NK-92 treated with Interleukin-12 subunit alpha and Interleukin-12 subunit beta, amount 100 ng/mL, for 24 hours (cell line): ENCODE data around the gene ROBO2.

Source experiments
- DNase-seq: peaks from one replicate; lab custom pipeline; 2025; lab: John Stamatoyannopoulos, UW

The ROBO2 gene

GRCh38 chr3:77420336-77420735 lies 380.4 kb downstream of the ROBO2 start:
- DNase-seq = no peak

DNA sequence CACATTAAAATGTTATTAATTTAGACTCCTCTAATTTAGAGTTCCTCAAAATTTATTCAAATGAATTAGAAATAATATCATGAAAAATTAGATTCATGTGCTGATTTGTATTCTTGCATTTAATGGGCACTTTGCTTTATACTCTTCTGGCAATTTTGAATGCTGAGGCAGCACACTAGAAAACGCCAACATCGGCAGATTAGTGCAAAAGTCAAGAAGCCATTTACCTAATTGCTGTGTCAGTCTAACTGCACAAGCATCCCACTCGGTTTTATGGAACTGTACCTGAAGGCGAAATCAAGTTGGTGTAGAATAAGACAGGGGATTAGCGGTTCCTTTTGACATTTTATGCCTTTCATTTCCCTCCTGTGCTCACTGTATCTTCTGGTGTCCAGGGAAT lies 382.0 kb downstream of the ROBO2 start:
- no peak for DNase-seq

DNA sequence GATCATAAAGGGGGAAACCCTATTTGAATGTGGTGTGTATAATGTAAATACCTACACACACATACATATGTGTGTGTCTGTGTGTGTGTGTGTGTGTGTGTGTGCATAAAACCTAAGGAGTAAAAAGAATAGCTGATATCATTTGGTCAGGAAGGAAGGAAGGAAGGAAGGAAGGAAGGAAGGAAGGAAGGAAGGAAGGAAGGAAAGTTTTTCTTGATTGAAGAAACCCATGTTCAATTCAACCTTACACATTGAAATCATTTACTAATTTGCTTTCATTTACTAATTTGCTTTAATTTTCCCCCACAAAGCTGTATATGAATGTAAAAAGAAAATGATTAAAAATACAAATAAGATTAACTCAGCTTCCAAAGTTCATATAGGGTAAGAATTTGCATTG lies 386.6 kb downstream of the ROBO2 start:
- DNase-seq = no peak

GRCh38 chr3:77427528-77427927 lies 387.6 kb downstream of the ROBO2 start:
- DNase-seq = no peak

DNA sequence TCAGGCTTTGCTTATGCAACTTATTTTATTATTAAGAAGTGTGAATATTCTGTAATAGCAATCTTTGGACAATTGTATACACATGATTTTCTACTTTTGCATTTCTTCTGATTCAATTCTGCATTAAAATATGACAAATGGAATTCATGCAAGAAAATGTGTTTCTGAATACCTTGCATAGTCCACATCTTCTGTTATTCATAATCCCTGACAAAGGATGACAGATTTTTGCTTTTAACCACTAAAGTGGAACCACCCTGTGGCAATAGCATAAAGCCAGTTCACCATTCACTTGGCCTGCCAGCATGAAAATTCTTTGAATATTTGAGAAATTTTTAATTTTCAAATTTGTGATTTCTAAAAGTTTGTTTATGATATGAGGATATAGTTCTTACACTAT lies 397.0 kb downstream of the ROBO2 start:
- no peak for DNase-seq

- no peak for DNase-seq
These were observed 406.2 kb downstream of the ROBO2 start for GRCh38 chr3:77446084-77446483.

DNA sequence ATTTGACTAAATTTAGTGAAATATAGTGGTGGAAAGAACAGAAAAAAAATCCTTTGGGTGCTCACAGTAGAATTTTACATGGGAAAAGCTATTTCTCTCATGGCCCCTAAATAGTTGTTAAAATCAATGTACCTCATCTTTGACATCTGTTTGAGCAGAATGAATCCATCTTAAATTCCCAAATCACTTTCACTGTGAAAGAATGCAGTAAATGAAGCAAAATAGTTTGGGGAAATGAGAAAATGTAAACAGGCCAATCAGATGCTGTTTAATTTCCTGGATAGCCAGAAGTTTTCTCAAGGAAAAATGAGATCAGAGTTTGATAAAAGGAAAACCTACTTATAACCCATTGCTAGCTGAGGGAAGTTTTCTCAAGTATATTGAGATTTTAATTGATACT lies 406.9 kb downstream of the ROBO2 start:
- DNase-seq = no peak

DNA sequence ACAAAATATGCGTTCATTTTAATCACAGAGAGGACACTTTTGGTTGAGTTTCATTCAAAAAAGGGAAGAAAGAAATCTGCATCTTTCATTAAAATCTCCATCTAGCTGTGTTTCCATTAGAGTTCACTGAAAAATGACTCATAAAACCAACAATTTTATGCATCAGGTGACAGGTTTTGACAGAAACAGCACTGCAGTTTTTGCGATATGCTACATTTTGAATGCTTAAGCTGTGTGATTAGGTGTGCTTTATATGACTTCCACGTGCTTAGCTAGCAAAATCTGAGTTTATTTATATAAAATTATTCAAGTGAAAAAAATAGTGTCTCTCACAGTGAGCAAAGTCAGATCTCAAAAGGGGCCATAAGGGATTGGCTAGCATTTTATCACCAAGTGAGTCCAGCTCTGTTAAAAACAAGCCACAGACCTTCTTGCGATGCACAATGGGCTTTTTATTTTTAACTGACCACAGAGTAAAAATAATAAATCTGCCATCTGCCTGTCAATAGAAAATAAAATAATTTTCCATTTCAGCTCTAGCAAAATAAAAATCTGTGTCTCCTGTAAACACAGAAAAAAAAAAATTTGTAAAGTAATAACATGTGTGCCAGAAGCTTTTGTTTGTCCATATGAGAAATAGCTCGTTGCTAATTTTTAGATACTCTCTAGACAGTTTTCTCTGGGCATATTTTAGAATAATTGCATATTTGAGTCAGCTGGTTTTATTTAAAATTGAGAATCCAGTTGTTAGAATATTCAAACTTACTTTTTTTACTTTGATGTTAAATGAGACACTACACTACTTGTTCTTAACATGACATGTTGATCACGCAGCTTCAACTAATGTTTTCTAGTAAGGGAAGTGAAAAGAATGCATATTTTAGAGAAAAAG lies 409.8 kb downstream of the ROBO2 start:
- no peak for DNase-seq

- DNase-seq = no peak
These were observed 416.5 kb downstream of the ROBO2 start for GRCh38 chr3:77456431-77456830.

GRCh38 chr3:77456906-77457305 lies 417.0 kb downstream of the ROBO2 start:
- DNase-seq = no peak

GRCh38 chr3:77459926-77460325 lies 420.0 kb downstream of the ROBO2 start:
- DNase-seq = no peak

DNA sequence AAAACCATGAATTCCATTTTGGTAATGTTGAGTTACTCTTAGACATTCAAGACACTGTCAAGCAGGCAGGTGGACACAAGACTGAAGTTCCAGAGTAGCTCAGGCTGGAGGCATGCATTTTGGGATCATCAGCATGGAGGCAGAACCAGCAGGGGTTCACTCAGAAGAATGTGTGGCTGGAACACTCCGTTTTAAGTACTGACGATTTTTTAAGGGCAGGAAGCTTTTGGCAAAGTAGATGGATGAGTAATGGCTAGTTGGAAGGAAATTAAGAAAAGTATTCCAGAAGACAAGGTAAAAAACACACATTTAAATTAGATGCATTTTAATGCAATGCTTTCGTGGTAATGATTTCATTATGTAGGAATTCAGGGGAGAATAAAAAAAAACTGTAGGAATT lies 420.4 kb downstream of the ROBO2 start:
- no peak for DNase-seq

GRCh38 chr3:77462951-77463350 lies 423.1 kb downstream of the ROBO2 start:
- no peak for DNase-seq

DNA sequence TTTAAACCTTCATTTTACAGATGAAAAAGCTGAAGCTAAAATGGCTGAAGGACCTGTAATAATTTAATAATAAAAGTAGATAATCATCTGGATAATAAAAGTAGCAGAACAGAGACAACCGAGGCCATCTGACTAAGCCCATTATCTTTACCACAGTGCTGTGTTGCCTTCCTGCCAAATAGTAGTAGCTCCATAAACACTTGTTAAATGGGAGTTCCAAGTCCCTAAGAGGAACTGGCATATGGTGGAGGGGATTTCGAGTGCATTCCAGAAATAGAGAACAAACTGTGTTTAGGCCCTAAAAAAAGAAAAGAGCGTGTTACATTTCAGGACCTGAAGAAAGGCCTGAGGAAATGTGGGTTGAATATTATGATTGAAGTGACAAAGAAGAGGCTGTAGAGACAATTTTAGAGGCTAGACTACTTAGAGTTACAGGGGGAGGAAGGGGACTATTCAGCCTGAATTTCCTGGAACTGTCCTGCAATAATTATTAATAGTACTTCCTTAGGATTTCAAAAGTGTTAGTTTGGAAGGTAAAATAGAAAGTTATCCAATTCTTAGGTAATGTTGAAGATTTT lies 424.3 kb downstream of the ROBO2 start:
- DNase-seq = no peak

- DNase-seq = no peak
These were observed 426.7 kb downstream of the ROBO2 start for GRCh38 chr3:77466562-77467115.

DNA sequence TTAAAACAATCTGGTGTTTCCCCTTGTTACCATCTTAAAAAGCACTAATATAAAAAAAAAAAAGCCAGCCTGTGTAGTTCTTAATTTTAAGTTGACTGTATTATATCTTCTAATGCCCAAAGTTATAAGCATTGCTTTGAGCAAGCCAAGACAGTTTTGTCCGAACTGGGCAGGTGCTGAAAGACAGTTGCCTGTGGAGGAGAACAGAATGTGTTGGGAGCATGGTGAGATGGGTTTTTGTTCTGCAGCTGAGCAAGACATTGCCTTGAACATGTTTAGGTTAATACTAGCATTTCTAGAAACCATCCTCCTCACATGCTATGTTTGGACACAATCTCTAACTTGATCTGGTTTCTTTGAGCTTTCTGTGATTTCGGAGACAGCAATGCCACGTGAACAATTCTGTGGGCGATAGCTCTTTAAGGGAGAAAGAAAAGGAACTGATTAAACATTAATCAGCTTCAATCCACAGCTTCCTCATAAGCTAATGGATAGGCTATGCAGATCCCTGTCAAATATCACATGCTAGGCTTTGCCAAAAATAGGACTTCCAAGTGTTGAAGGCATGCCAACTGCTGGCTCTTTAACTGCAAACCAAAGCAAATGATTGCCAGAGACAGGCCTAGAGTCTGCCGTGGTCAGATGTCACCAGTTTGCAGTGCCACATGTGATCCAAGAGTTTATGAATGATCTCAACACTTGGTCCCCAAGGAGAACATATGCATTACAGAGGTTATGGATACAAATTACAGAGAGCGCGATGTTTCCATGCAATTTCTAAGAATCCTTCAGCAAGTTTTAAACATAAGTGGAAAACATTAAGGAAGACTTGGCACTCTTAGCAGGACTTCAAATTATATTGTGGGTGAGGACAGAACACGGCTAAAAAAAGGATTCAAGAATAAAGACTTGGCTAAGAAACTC lies 428.1 kb downstream of the ROBO2 start:
- no peak for DNase-seq

GRCh38 chr3:77468626-77469020 lies 428.7 kb downstream of the ROBO2 start:
- DNase-seq = no peak

DNA sequence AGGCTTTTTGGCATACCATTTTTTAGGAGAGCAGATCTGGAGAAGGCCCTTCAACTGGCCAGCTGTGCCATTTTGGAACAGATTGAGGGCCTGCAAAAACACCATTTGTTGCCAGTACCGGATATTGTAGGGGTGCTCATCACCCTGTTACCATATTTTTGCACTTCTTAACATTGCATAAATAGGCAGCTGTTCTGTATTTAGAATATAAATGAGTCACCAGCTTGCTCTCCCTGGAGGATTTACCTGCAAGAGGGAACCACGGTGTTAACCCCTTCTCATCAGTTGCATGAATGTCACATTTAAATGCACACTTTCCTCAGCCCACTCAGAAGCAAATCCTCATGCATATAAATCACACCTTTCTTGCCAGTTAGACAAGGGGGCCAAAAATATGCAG lies 435.6 kb downstream of the ROBO2 start:
- DNase-seq = no peak

DNA sequence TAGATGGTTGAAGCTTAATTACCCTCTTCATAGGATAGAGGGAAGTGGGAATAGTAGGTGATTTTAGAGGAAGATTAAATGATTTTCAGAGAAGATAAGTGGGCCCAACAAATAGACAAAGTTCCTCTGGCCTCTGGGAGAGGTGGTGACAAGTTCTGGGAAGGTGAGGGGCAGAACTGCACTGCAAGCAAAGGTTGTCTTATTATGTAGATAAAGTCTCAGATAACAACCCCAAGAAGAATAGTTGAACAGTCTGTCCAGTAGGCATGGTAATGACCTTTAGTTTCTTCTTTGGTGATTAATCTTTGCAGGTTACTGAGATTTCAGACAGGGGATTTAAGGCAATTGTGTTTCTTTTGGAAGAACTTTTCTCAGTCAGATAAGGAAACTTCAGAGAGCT lies 439.1 kb downstream of the ROBO2 start:
- no peak for DNase-seq

DNA sequence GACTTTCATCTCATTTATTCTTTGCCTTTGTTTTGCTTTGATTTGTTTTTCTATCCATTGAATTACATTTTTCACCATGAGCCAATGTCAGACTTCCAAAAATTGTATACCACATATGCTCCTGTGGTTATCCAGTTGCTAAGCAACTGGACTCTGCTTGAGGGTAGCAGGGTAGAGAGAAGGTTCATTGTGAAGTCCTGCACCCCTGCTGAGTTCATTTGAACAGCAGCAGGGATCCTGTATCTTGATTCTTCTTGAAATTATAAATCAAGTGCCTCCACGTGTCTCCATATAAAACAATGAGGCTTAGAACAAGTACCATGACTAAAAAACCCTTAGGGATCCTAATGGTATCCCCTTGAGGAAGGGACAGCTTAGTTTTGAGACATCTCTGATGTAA lies 449.3 kb downstream of the ROBO2 start:
- no peak for DNase-seq

DNA sequence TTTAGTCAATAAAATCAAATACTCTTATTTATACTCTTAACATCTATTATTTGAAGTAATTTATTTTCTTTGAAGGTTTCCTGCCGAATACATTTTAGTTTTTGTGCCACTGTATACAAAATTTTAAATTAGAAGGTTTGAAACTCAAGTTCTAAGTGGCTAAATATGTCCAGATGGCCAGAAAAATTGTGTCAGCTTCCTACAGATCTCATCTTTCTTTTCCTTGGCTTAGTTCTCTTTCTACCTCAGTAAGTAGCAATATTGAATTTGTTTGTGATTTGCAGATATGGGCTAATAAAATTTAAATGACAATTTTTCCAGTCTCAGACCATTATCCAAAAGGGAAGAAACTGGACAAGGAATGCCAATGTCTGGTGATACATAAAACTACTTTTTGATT lies 452.1 kb downstream of the ROBO2 start:
- DNase-seq = no peak

- DNase-seq = no peak
These were observed 460.8 kb downstream of the ROBO2 start for GRCh38 chr3:77500721-77501120.
